H1 (cell line): Measurements from ENCODE around the gene SLC12A7. TPM values are rescaled to one million over a fixed set of nuclear protein-coding genes. Genes with fewer than 3 reads are reported as not detected.

Experiments used
- CTCF ChIA-PET: fragments of 300-600 bp; sonication (Branson Sonifier 250); formaldehyde crosslinking; loops from one replicate; lab custom pipeline; 2021; ENCODE audit not compliant: partially characterized antibody; lab: Charles Lee
- POLR2A ChIA-PET: fragments of 300-600 bp; sonication (Branson Sonifier 250); formaldehyde crosslinking; loops from one replicate; lab custom pipeline; 2021; ENCODE audit warnings: inconsistent platforms; ENCODE audit not compliant: partially characterized antibody; lab: Charles Lee
- DNase-seq, 2 experiments: peaks; one replicate each; pipeline versions ENCODE4 v3.0.0 to v3.0.0-alpha.2; 2010 to 2022; ENCODE audit warnings: low spot score in 2 of 2, low read depth in 1 of 2, mixed read lengths in 1 of 2
- FAIRE-seq: peaks from 2 replicates; lab custom pipeline; 2011; peaks lifted over from hg19 to GRCh38; lab: Jason Lieb, UNC
- H2AFZ ChIP-seq: 2 replicates; pipeline ENCODE4 v1.8.1; 2012; ENCODE audit warnings: low read length, inconsistent platforms
- H2AK5ac ChIP-seq: 2 replicates; pipeline ENCODE4 v1.6.1; 2013; ENCODE audit warnings: low read depth, low read length
- H2BK120ac ChIP-seq: replicated peaks from 2 replicates; pipeline ENCODE3; 2013; ENCODE audit warnings: low read depth, low read length, inconsistent platforms
- H2BK12ac ChIP-seq: 2 replicates; pipeline ENCODE4 v1.6.1; 2013; ENCODE audit warnings: low read depth, low read length
- H2BK15ac ChIP-seq: 2 replicates; pipeline ENCODE4 v1.6.1; 2013; ENCODE audit warnings: low read length
- H2BK20ac ChIP-seq: 2 replicates; pipeline ENCODE4 v1.6.1; 2013; ENCODE audit warnings: low read length
- H2BK5ac ChIP-seq: 2 replicates; pipeline ENCODE4 v1.6.1; 2013; ENCODE audit warnings: low read depth, low read length
- H3K14ac ChIP-seq: 2 replicates; pipeline ENCODE4 v1.6.1; 2013; ENCODE audit warnings: inconsistent platforms; ENCODE audit not compliant: insufficient read length
- H3K18ac ChIP-seq: 2 replicates; pipeline ENCODE4 v1.6.1; 2013; ENCODE audit warnings: low read length; ENCODE audit errors: extremely low read depth
- H3K23ac ChIP-seq: 2 replicates; pipeline ENCODE4 v1.6.1; 2013; ENCODE audit warnings: inconsistent platforms; ENCODE audit not compliant: insufficient read length
- H3K23me2 ChIP-seq: 2 replicates; pipeline ENCODE4 v1.6.1; 2013; ENCODE audit warnings: low read depth, low read length
- H3K27ac ChIP-seq: 2 replicates; pipeline ENCODE4 v1.6.1; 2011; ENCODE audit warnings: low read depth, low read length, inconsistent platforms
- H3K27me3 ChIP-seq, 4 experiments: replicated peaks in 1 of 4; 1 replicate in 1 of 4; 2 replicates in 3 of 4; pipeline versions ENCODE4 v1.6.1 to v1.8.1; 2011 to 2013; ENCODE audit warnings: low read length in 3 of 4, mild to moderate bottlenecking in 3 of 4, inconsistent platforms in 2 of 4, mixed read lengths in 2 of 4, moderate library complexity in 1 of 4; ENCODE audit not compliant: control insufficient read depth in 3 of 4, insufficient read depth in 3 of 4; ENCODE audit errors: extremely low read depth in 1 of 4
- H3K36me3 ChIP-seq, 4 experiments: 2 replicates each; pipeline versions ENCODE4 v1.6.1 to v1.8.1; 2011 to 2013; ENCODE audit warnings: mild to moderate bottlenecking in 4 of 4, low read length in 3 of 4, moderate library complexity in 2 of 4, control low read depth in 1 of 4, inconsistent platforms in 1 of 4; ENCODE audit not compliant: insufficient read depth in 4 of 4, control insufficient read depth in 2 of 4
- H3K4ac ChIP-seq: replicated peaks from 2 replicates; pipeline ENCODE3; 2013; ENCODE audit warnings: low read length, low read depth, mixed read lengths, inconsistent platforms; ENCODE audit not compliant: insufficient read length
- H3K4me1 ChIP-seq, 4 experiments: replicated peaks in 1 of 4; 1 replicate in 1 of 4; 2 replicates in 3 of 4; pipeline versions ENCODE4 v1.6.1 to v1.8.1; 2011 to 2013; ENCODE audit warnings: low read length in 3 of 4, inconsistent platforms in 2 of 4, mixed read lengths in 1 of 4; ENCODE audit not compliant: insufficient read depth in 4 of 4, control insufficient read depth in 3 of 4
- H3K4me2 ChIP-seq, 2 experiments: 2 replicates each; pipeline versions ENCODE4 v1.6.1 to v1.8.1; 2011 to 2013; ENCODE audit warnings: low read depth in 2 of 2, low read length in 2 of 2, control low read depth in 1 of 2, inconsistent platforms in 1 of 2, mild to moderate bottlenecking in 1 of 2; ENCODE audit not compliant: insufficient read depth in 1 of 2
- H3K4me3 ChIP-seq, 4 experiments: fragments of 200-600, 300-600 bp in 1 of 4; sonication (generic), shearing (Covaris generic), sonication (Bioruptor Twin) in 1 of 4; 2 replicates each; pipeline versions ENCODE4 v1.5.1 to v1.8.1; 2011 to 2016; ENCODE audit warnings: low read length in 4 of 4, low read depth in 3 of 4, control low read depth in 2 of 4, inconsistent platforms in 2 of 4, mild to moderate bottlenecking in 2 of 4, mixed read lengths in 1 of 4, moderate library complexity in 1 of 4; ENCODE audit not compliant: insufficient read depth in 2 of 4; ENCODE audit errors: extremely low read depth in 1 of 4
- H3K56ac ChIP-seq: replicated peaks from 2 replicates; pipeline ENCODE3; 2013; ENCODE audit warnings: low read depth, mild to moderate bottlenecking, mixed read lengths, low read length, inconsistent platforms; ENCODE audit not compliant: insufficient read length
- H3K79me1 ChIP-seq: 2 replicates; pipeline ENCODE4 v1.6.1; 2013; ENCODE audit warnings: low read depth, low read length, control low read depth
- H3K79me2 ChIP-seq, 2 experiments: 2 replicates each; pipeline versions ENCODE4 v1.6.1 to v1.8.1; 2012 to 2013; ENCODE audit warnings: low read length in 2 of 2, mild to moderate bottlenecking in 2 of 2, inconsistent platforms in 1 of 2; ENCODE audit not compliant: insufficient read depth in 2 of 2, control insufficient read depth in 1 of 2
- H3K9ac ChIP-seq, 4 experiments: replicated peaks in 1 of 4; 1 replicate in 1 of 4; 2 replicates in 3 of 4; pipeline versions ENCODE4 v1.6.1 to v1.8.1; 2011 to 2013; ENCODE audit warnings: low read depth in 3 of 4, low read length in 3 of 4, control low read depth in 2 of 4, mild to moderate bottlenecking in 2 of 4, moderate library complexity in 2 of 4, inconsistent platforms in 1 of 4; ENCODE audit errors: extremely low read depth in 1 of 4
- H3K9me3 ChIP-seq, 2 experiments: 2 replicates each; pipeline versions ENCODE4 v1.6.1 to v1.8.1; 2012 to 2013; ENCODE audit warnings: mild to moderate bottlenecking in 2 of 2, moderate library complexity in 2 of 2, control low read depth in 1 of 2, inconsistent platforms in 1 of 2, low read depth in 1 of 2, low read length in 1 of 2, mixed read lengths in 1 of 2; ENCODE audit not compliant: insufficient read depth in 2 of 2
- H4K20me1 ChIP-seq, 2 experiments: replicated peaks in 1 of 2; 2 replicates each; pipeline versions ENCODE3 to v1.8.1; 2011 to 2013; ENCODE audit warnings: inconsistent platforms in 2 of 2, low read length in 2 of 2, mild to moderate bottlenecking in 1 of 2; ENCODE audit not compliant: insufficient read depth in 2 of 2, control insufficient read depth in 1 of 2
- H4K5ac ChIP-seq: 2 replicates; pipeline ENCODE4 v1.6.1; 2013; ENCODE audit warnings: low read length, low read depth, mixed read lengths, inconsistent platforms; ENCODE audit not compliant: insufficient read length
- H4K8ac ChIP-seq: 2 replicates; pipeline ENCODE4 v1.8.0; 2013; ENCODE audit warnings: mild to moderate bottlenecking, moderate library complexity, low read length, inconsistent platforms; ENCODE audit not compliant: insufficient read depth; ENCODE audit errors: extremely low read depth
- H4K91ac ChIP-seq: replicated peaks from 2 replicates; pipeline ENCODE3; 2013; ENCODE audit warnings: low read length, mixed read lengths, inconsistent platforms; ENCODE audit not compliant: insufficient read length
- BRCA1 ChIP-seq: IDR thresholded peaks from 2 replicates; pipeline ENCODE4 v1.6.1; 2012; ENCODE audit warnings: low read depth, low read length, improper control_type of control experiment
- RXRA ChIP-seq: IDR thresholded peaks from 2 replicates; pipeline ENCODE4 v1.6.1; 2011; ENCODE audit warnings: low read depth, mild to moderate bottlenecking, low read length, moderate library complexity; ENCODE audit not compliant: insufficient read depth
- SIX5 ChIP-seq: IDR thresholded peaks from 2 replicates; pipeline ENCODE4 v1.6.1; 2011; ENCODE audit warnings: mild to moderate bottlenecking, low read depth, low read length
- WGBS, 2 experiments: shearing (Covaris generic) in 1 of 2; methylation state at CpG; one replicate each; pipeline versions ENCODE4 v1.1.6 to v1.1.7; 2013 to 2015; ENCODE audit warnings: low lambda C conversion rate in 2 of 2, mixed read lengths in 2 of 2, inconsistent platforms in 1 of 2, low coverage in 1 of 2, missing lambda C conversion rate in 1 of 2; ENCODE audit not compliant: insufficient replicate concordance in 2 of 2, insufficient coverage in 1 of 2, insufficient read length in 1 of 2; ENCODE audit errors: extremely low coverage in 1 of 2, missing lambda C conversion rate in 1 of 2; 5-methylcytosine and 5-hydroxymethylcytosine counted together
- polyA plus RNA-seq, 7 experiments: library from polyadenylated mRNA; depleted of rRNA in 3 of 7; stranded (reverse) in 5 of 7; unstranded in 2 of 7; fragments of >200 nt in 5 of 7; fragments of 200-250 nt in 2 of 7; gene quantifications; 1 replicate in 5 of 7; 2 replicates in 1 of 7; 4 replicates in 1 of 7; pipeline versions ENCODE4 v1.2.1 to v1.2.3, GENCODE V29; 2011 to 2013; ENCODE audit warnings: missing spikeins in 2 of 7, mixed read lengths in 2 of 7
- total RNA-seq: library from RNA; stranded (reverse); fragmentation: NEBNext Ultra II Directional; extraction: Animal tissue kit (Norgen Biotek cat#: 25700); gene quantifications from 2 replicates; pipeline ENCODE4 v1.2.1, GENCODE V29; 2021

SLC12A7 gene
- total and polyA plus RNA-seq, 2 of the 8 experiments (the other 6 are each of a cell fraction or from before 2014, with no cell fraction given), result 23.5 to 39.7 TPM

- Histone ChIP-seq H2AFZ (no peak overlapping the region), H3K36me3 (no peaks in the 10 kb centered on the region), H3K9ac (no peak overlapping the region), H3K56ac (no peak overlapping the region), H2BK20ac (no peak overlapping the region), H2AK5ac (no peak overlapping the region), H2BK5ac (no peak overlapping the region), H3K27me3 (no peaks in the 10 kb centered on the region), H4K5ac (no peak overlapping the region), H4K20me1 (peaks cover 0 to 2% of the 10 kb centered on the region in 2 experiments), H3K9me3 (no peaks in the 10 kb centered on the region), H2BK15ac (no peak overlapping the region), H3K79me2 (no peaks in the 10 kb centered on the region), H3K4me1 (peaks cover 0 to 3% (median 1%) of the 10 kb centered on the region in 4 experiments; a peak in 3 of 7 replicates), H4K8ac (no peak overlapping the region), H3K23me2 (peaks cover 1% of the 10 kb centered on the region; the same call in 1 of the 2 replicates), H3K4ac (no peak overlapping the region), H3K14ac (no peak overlapping the region), H3K18ac (no peak overlapping the region), H3K79me1 (no peaks in the 10 kb centered on the region), H3K27ac (no peak overlapping the region), H3K23ac (no peak overlapping the region), H4K91ac (no peak overlapping the region), H2BK120ac (no peak overlapping the region), H2BK12ac (no peak overlapping the region), H3K4me3 (no peak overlapping the region), H3K4me2 (no peak overlapping the region)
- 90% methylated on average over 14 of the region's 14 CpGs; no CpG with 5 or more reads in 1 of the 2 experiments for WGBS, 2 experiments
- no peak for FAIRE-seq
- ChIA-PET CTCF (interaction anchor here (1.2 to 3.3 kb wide), 4 partner anchors 13 to 115 kb away, joined by 3 to 10 read pairs (median 7); partner anchors contain the start of gene NKD2), POLR2A (no interaction called here)
- DNase-seq, result no peak
- TF ChIP-seq BRCA1 (no peak), RXRA (no peak), SIX5 (no peak)
These were observed 79.3 kb downstream of the SLC12A7 start for GRCh38 chr5:1032551-1033027.
